ENCODE results near the gene BCR. TPM values are rescaled to one million over a fixed set of nuclear protein-coding genes. Genes with fewer than 3 reads are reported as not detected.

The BCR gene
- polyA plus RNA-seq, 1 donor (not counting 4 experiments of a cell fraction or from before 2014, with no cell fraction given): 25.8 TPM

GRCh38 chr22:23216461-23217170 is 36.3 kb downstream of the BCR start:
- Histone ChIP-seq H3K4me1 (ENCODE audit: control insufficient read depth, extremely low read depth, insufficient read depth, low read length) (peaks cover 33% of the 10 kb centered on the region), H3K79me2 (ENCODE audit: control insufficient read depth, insufficient read depth, low read length) (peaks cover 93% of the 10 kb centered on the region), H3K9me1 (ENCODE audit: control insufficient read depth, extremely low read depth, insufficient read depth, low read length) (no peaks in the 10 kb centered on the region), H3K27me3 (ENCODE audit: control insufficient read depth, extremely low read depth, insufficient read depth, low read length) (no peaks in the 10 kb centered on the region), H3K4me2 (ENCODE audit: control insufficient read depth, extremely low read depth, insufficient read depth, low read depth, low read length) (no peak overlapping the region), H3K9ac (ENCODE audit: control insufficient read depth, extremely low read depth, insufficient read depth, low read length) (no peak overlapping the region), H4K20me1 (ENCODE audit: control insufficient read depth, extremely low read depth, insufficient read depth, low read length) (peaks cover 8% of the 10 kb centered on the region), H3K36me3 (ENCODE audit: control insufficient read depth in 2 of 2, extremely low read depth in 1 of 2, insufficient read depth in 2 of 2, low read length in 2 of 2) (peaks cover 0 to 6% of the 10 kb centered on the region in 2 experiments), H2AFZ (ENCODE audit: control insufficient read depth, low read length) (no peak overlapping the region), H3K9me3 (ENCODE audit: control insufficient read depth, low read depth, low read length) (no peaks in the 10 kb centered on the region), H3K27ac (ENCODE audit: control insufficient read depth, insufficient read depth, low read length) (no peak overlapping the region), H3K4me3 (ENCODE audit: control insufficient read depth in 2 of 3, extremely low read depth in 1 of 3, insufficient read depth in 2 of 3, low read depth in 1 of 3, low read length in 3 of 3) (no peak overlapping the region)
- DNase-seq (ENCODE audit: low read depth, low spot score) (no peak), FAIRE-seq (no peak)
- dilution Hi-C loops (cut with MboI; ENCODE audit: extremely low pct_ligation_motif_present, low sequenced_read_pairs): no loop called here
- no peak for TF ChIP-seq EZH2 (IDR thresholded peaks at IDR 0.05; ENCODE audit: low read length)
- no peak for TF ChIP-seq CTCF (optimal IDR thresholded peaks at IDR 0.05 in 1 of 3, IDR thresholded peaks at IDR 0.05 in 1 of 3, conservative IDR thresholded peaks at IDR 0.05 in 1 of 3; ENCODE audit: extremely low read depth in 1 of 3, insufficient read depth in 2 of 3, low read length in 3 of 3)

GRCh38 chr22:23217171-23218052 is 37.1 kb downstream of the BCR start:
- no peak for TF ChIP-seq EZH2 (IDR thresholded peaks at IDR 0.05; ENCODE audit: low read length)
- TF ChIP-seq CTCF (optimal IDR thresholded peaks at IDR 0.05 in 1 of 3, IDR thresholded peaks at IDR 0.05 in 1 of 3, conservative IDR thresholded peaks at IDR 0.05 in 1 of 3; ENCODE audit: extremely low read depth in 1 of 3, insufficient read depth in 2 of 3, low read length in 3 of 3): no peak
- H3K4me1 ChIP-seq (ENCODE audit: control insufficient read depth, extremely low read depth, insufficient read depth, low read length): peaks cover 34% of the 10 kb centered on the region
- H3K27me3 ChIP-seq (ENCODE audit: control insufficient read depth, extremely low read depth, insufficient read depth, low read length): no peaks in the 10 kb centered on the region
- H3K4me2 ChIP-seq (ENCODE audit: control insufficient read depth, extremely low read depth, insufficient read depth, low read depth, low read length): no peak overlapping the region
- no peak for FAIRE-seq
- H3K9me1 ChIP-seq (ENCODE audit: control insufficient read depth, extremely low read depth, insufficient read depth, low read length): peaks cover under 1% of the 10 kb centered on the region
- no peak overlapping the region for H2AFZ ChIP-seq (ENCODE audit: control insufficient read depth, low read length)
- DNase-seq (ENCODE audit: low read depth, low spot score): no peak
- peaks cover 5% of the 10 kb centered on the region for H4K20me1 ChIP-seq (ENCODE audit: control insufficient read depth, extremely low read depth, insufficient read depth, low read length)
- H3K9me3 ChIP-seq (ENCODE audit: control insufficient read depth, low read depth, low read length): no peaks in the 10 kb centered on the region
- no peak overlapping the region for H3K4me3 ChIP-seq (ENCODE audit: control insufficient read depth in 2 of 3, extremely low read depth in 1 of 3, insufficient read depth in 2 of 3, low read depth in 1 of 3, low read length in 3 of 3)
- no peak overlapping the region for H3K9ac ChIP-seq (ENCODE audit: control insufficient read depth, extremely low read depth, insufficient read depth, low read length)
- peaks cover 92% of the 10 kb centered on the region for H3K79me2 ChIP-seq (ENCODE audit: control insufficient read depth, insufficient read depth, low read length)
- dilution Hi-C loops (cut with MboI; ENCODE audit: extremely low pct_ligation_motif_present, low sequenced_read_pairs): no loop called here
- H3K27ac ChIP-seq (ENCODE audit: control insufficient read depth, insufficient read depth, low read length): no peak overlapping the region
- H3K36me3 ChIP-seq (ENCODE audit: control insufficient read depth in 2 of 2, extremely low read depth in 1 of 2, insufficient read depth in 2 of 2, low read length in 2 of 2): peaks cover 0 to 4% of the 10 kb centered on the region in 2 experiments
